NOMO-1 treated with dmso at 0.1 percent for 144 hours (cell line): ENCODE measurements around the gene TERB1.

Experiments
- DNase-seq: peaks from one replicate; lab custom pipeline; 2025; ENCODE audit not compliant: unreplicated experiment; lab: John Stamatoyannopoulos, UW

Gene TERB1

GRCh38 chr16:66801320-66802105 lies at the start of gene TERB1:
Gene TERB1, minus strand, starts transcription at chr16:66801584. Its CDS starts 4,786 bp downstream, at chr16:66796798.
- no peak for DNase-seq

GRCh38 chr16:66850115-66850815 lies 48.9 kb upstream of the TERB1 start:
- DNase-seq: peak; percentile 43

- no peak for DNase-seq
These were observed 48.2 kb upstream of the TERB1 start for GRCh38 chr16:66849549-66849948.

- DNase-seq: no peak
These were observed 47.6 kb upstream of the TERB1 start for GRCh38 chr16:66849021-66849420.

GRCh38 chr16:66848172-66848571 lies 46.8 kb upstream of the TERB1 start:
- no peak for DNase-seq

GRCh38 chr16:66847533-66848067 lies 46.2 kb upstream of the TERB1 start:
- no peak for DNase-seq

- DNase-seq: no peak
These were observed 45.4 kb upstream of the TERB1 start for GRCh38 chr16:66846831-66847230.

GRCh38 chr16:66846266-66846665 lies 44.9 kb upstream of the TERB1 start:
- no peak for DNase-seq

- no peak for DNase-seq
These were observed 44.4 kb upstream of the TERB1 start for GRCh38 chr16:66845791-66846221.

- DNase-seq: no peak
These were observed 43.7 kb upstream of the TERB1 start for GRCh38 chr16:66845080-66845410.

GRCh38 chr16:66844342-66845079 lies 43.1 kb upstream of the TERB1 start, which contains the start of gene CA7:
Gene CA7, plus strand, starts transcription at chr16:66844414. Its CDS starts 74 bp downstream, at chr16:66844488.
- no peak for DNase-seq

GRCh38 chr16:66844009-66844341 lies 42.6 kb upstream of the TERB1 start:
- DNase-seq: no peak

- no peak for DNase-seq
These were observed 41.8 kb upstream of the TERB1 start for GRCh38 chr16:66843191-66843590.

- no peak for DNase-seq
These were observed 41.4 kb upstream of the TERB1 start for GRCh38 chr16:66842765-66843164.

GRCh38 chr16:66841366-66841765 lies 40.0 kb upstream of the TERB1 start:
- DNase-seq: no peak

- no peak for DNase-seq
These were observed 39.5 kb upstream of the TERB1 start for GRCh38 chr16:66840883-66841282.

- no peak for DNase-seq
These were observed 33.4 kb upstream of the TERB1 start for GRCh38 chr16:66834746-66835145.

GRCh38 chr16:66832661-66833305 lies 31.4 kb upstream of the TERB1 start:
- DNase-seq: no peak

GRCh38 chr16:66832190-66832589 lies 30.8 kb upstream of the TERB1 start:
- DNase-seq: no peak

GRCh38 chr16:66830422-66831404 lies 29.3 kb upstream of the TERB1 start, which contains the start of gene NAE1:
Gene NAE1, minus strand, starts transcription at chr16:66830976. Its CDS starts 77 bp downstream, at chr16:66830899.
- DNase-seq: peak; percentile 86
